CD14-positive monocyte (primary cell): ENCODE results near the gene CLBA1. TPM values are rescaled to one million over a fixed set of nuclear protein-coding genes. Genes with fewer than 3 reads are reported as not detected.

Experiments
- DNase-seq, 3 donors: peaks; one replicate each; pipeline ENCODE4 v3.0.0-alpha.2; 2011 to 2022
- H2AFZ ChIP-seq: 2 replicates; pipeline ENCODE4 v1.6.0; 2012; ENCODE audit warnings: mild to moderate bottlenecking, low read depth, low read length, inconsistent platforms; ENCODE audit not compliant: insufficient read depth, poor library complexity, severe bottlenecking
- H3K27ac ChIP-seq, 2 donors: 1 replicate in 1 of 2; 2 replicates in 1 of 2; pipeline ENCODE4 v1.5.1; 2012 to 2013; ENCODE audit warnings: low read length in 2 of 2, control low read depth in 1 of 2, inconsistent platforms in 1 of 2, low read depth in 1 of 2, mild to moderate bottlenecking in 1 of 2
- H3K27me3 ChIP-seq, 2 donors: one replicate each; pipeline versions ENCODE4 v1.6.0 to v1.6.1; 2011 to 2013; ENCODE audit warnings: low read length in 2 of 2; ENCODE audit not compliant: control insufficient read depth in 2 of 2, insufficient read depth in 2 of 2
- H3K36me3 ChIP-seq, 2 donors: replicated peaks in 1 of 2; 1 replicate in 1 of 2; 2 replicates in 1 of 2; pipeline versions ENCODE4 v1.5.1 to v1.6.1; 2012 to 2013; ENCODE audit warnings: low read length in 2 of 2, control low read depth in 1 of 2, inconsistent platforms in 1 of 2, mild to moderate bottlenecking in 1 of 2; ENCODE audit not compliant: insufficient read depth in 2 of 2, control insufficient read depth in 1 of 2
- H3K4me1 ChIP-seq, 2 donors: 1 replicate in 1 of 2; 2 replicates in 1 of 2; pipeline versions ENCODE4 v1.5.1 to v1.6.1; 2012 to 2013; ENCODE audit warnings: low read length in 2 of 2, control low read depth in 1 of 2, inconsistent platforms in 1 of 2, mild to moderate bottlenecking in 1 of 2, moderate library complexity in 1 of 2; ENCODE audit not compliant: insufficient read depth in 2 of 2, control insufficient read depth in 1 of 2
- H3K4me2 ChIP-seq: replicated peaks from 2 replicates; pipeline ENCODE3; 2012; ENCODE audit warnings: low read length, moderate library complexity, mild to moderate bottlenecking; ENCODE audit not compliant: poor library complexity, severe bottlenecking; ENCODE audit errors: extremely low read depth
- H3K4me3 ChIP-seq, 3 experiments: fragments of 200-600 bp in 1 of 3; sonication (generic) in 1 of 3; replicated peaks in 1 of 3; 1 replicate in 2 of 3; 2 replicates in 1 of 3; pipeline ENCODE4 v1.5.1; 2011 to 2013; ENCODE audit warnings: low read length in 3 of 3, mild to moderate bottlenecking in 3 of 3, control low read depth in 2 of 3, low read depth in 2 of 3, inconsistent platforms in 1 of 3, moderate library complexity in 1 of 3
- H3K79me2 ChIP-seq: 2 replicates; pipeline ENCODE4 v1.6.0; 2012; ENCODE audit warnings: mild to moderate bottlenecking, control low read depth, inconsistent platforms, low read length, moderate library complexity; ENCODE audit not compliant: insufficient read depth
- H3K9ac ChIP-seq: 2 replicates; pipeline ENCODE4 v1.6.0; 2017; ENCODE audit warnings: low read length, mild to moderate bottlenecking; ENCODE audit not compliant: insufficient read depth, poor library complexity, severe bottlenecking
- H3K9me3 ChIP-seq, 2 donors: replicated peaks in 1 of 2; 1 replicate in 1 of 2; 2 replicates in 1 of 2; pipeline versions ENCODE4 v1.5.1 to v1.6.1; 2012 to 2013; ENCODE audit warnings: low read length in 2 of 2, control low read depth in 1 of 2; ENCODE audit not compliant: control insufficient read depth in 1 of 2, insufficient read depth in 1 of 2
- H4K20me1 ChIP-seq: 2 replicates; pipeline ENCODE4 v1.6.0; 2012; ENCODE audit warnings: mild to moderate bottlenecking, low read length, control low read depth, moderate library complexity; ENCODE audit not compliant: insufficient read depth
- H3K27ac Mint-ChIP-seq, 7 donors: one replicate each; pipeline ENCODE4 v1.8.0; 2020; ENCODE audit warnings: mild to moderate bottlenecking in 7 of 7, mixed read lengths in 7 of 7, moderate library complexity in 6 of 7, inconsistent platforms in 2 of 7
- H3K27me3 Mint-ChIP-seq, 3 donors: one replicate each; pipeline ENCODE4 v1.8.0; 2021 to 2022; ENCODE audit warnings: low read depth in 3 of 3, mild to moderate bottlenecking in 3 of 3, mixed read lengths in 3 of 3, moderate library complexity in 3 of 3, inconsistent platforms in 1 of 3
- H3K36me3 Mint-ChIP-seq, 2 donors: one replicate each; pipeline ENCODE4 v1.8.0; 2020; ENCODE audit warnings: mixed read lengths in 2 of 2, inconsistent platforms in 1 of 2, mild to moderate bottlenecking in 1 of 2
- H3K4me1 Mint-ChIP-seq: one replicate; pipeline ENCODE4 v1.8.0; 2020; ENCODE audit warnings: mild to moderate bottlenecking, mixed read lengths
- H3K4me3 Mint-ChIP-seq, 2 donors: one replicate each; pipeline ENCODE4 v1.8.0; 2020; ENCODE audit warnings: mild to moderate bottlenecking in 2 of 2, mixed read lengths in 2 of 2, moderate library complexity in 1 of 2
- H3K9me3 Mint-ChIP-seq, 7 donors: one replicate each; pipeline ENCODE4 v1.8.0; 2020 to 2022; ENCODE audit warnings: mixed read lengths in 7 of 7, mild to moderate bottlenecking in 6 of 7, moderate library complexity in 6 of 7, inconsistent platforms in 2 of 7
- CTCF ChIP-seq: fragments of 200-600 bp; IDR thresholded peaks from one replicate; pipeline ENCODE4 v1.8.0; 2022; ENCODE audit warnings: antibody characterized with exemption, mild to moderate bottlenecking
- WGBS: methylation state at CpG from one replicate; pipeline ENCODE4 v1.1.5; 2013; ENCODE audit warnings: missing lambda C conversion rate; ENCODE audit not compliant: insufficient coverage; 5-methylcytosine and 5-hydroxymethylcytosine counted together
- intact Hi-C, 2 donors: fragments of 100-400 bp; cut with micrococcal nuclease; formaldehyde crosslinking; loops; one replicate each; pipeline versions ENCODE4 v1.15.0 to v1.15.1; 2023
- polyA plus RNA-seq, 3 donors: library from polyadenylated mRNA; depleted of rRNA in 1 of 3; unstranded in 2 of 3; stranded (reverse) in 1 of 3; fragments of 300-500 nt in 2 of 3; fragments of >200 nt in 1 of 3; fragmentation: Illumina TruSeq in 2 of 3; gene quantifications; 1 replicate in 2 of 3; 2 replicates in 1 of 3; pipeline ENCODE4 v1.2.3, GENCODE V29; 2012 to 2021

The CLBA1 gene
- polyA plus RNA-seq, 3 donors: 0.62 to 0.76 (median 0.63) TPM

GRCh38 chr14:104973385-104974145, 12.0 kb upstream of the CLBA1 start:
- DNase-seq: peak in 1 of 3 donors; percentile 3
- Histone ChIP-seq H3K4me3 (no peak overlapping the region), H3K4me2 (no peak overlapping the region), H4K20me1 (no peaks in the 10 kb centered on the region), H3K9ac (no peak overlapping the region), H2AFZ (no peak overlapping the region), H3K4me1 (peaks cover 5 to 20% of the 10 kb centered on the region in 2 donors), H3K9me3 (no peaks in the 10 kb centered on the region), H3K27me3 (peaks cover 4 to 22% of the 10 kb centered on the region in 2 donors), H3K27ac (no peak overlapping the region), H3K79me2 (no peaks in the 10 kb centered on the region), H3K36me3 (no peaks in the 10 kb centered on the region)
- Mint-ChIP-seq H3K36me3 (peaks cover 2 to 3% of the 10 kb centered on the region in 2 donors), H3K9me3 (peaks cover 0 to 10% (median 1%) of the 10 kb centered on the region in 7 donors), H3K4me3 (no peak overlapping the region), H3K27ac (no peak overlapping the region), H3K4me1 (peaks cover 12% of the 10 kb centered on the region), H3K27me3 (peaks cover 28 to 33% (median 30%) of the 10 kb centered on the region in 3 donors)
- WGBS: 89% methylated on average over 13 of the region's 23 CpGs
- intact Hi-C loops: loop anchor here in 1 of 2 donors (5.0 kb wide), 1 partner anchor 114 kb away; no protein-coding TSS in a partner anchor
- no peak for TF ChIP-seq CTCF

GRCh38 chr14:104974146-104974541, 11.4 kb upstream of the CLBA1 start:
- no peak overlapping the region for H3K27ac Mint-ChIP-seq

More at GRCh38 chr14:104974146-104974541, 11.4 kb upstream of the CLBA1 start:
- H3K36me3 ChIP-seq: no peaks in the 10 kb centered on the region
- H4K20me1 ChIP-seq: no peaks in the 10 kb centered on the region
- 89% methylated on average over 11 of the region's 13 CpGs for WGBS
- Mint-ChIP-seq H3K9me3 (peaks cover 0 to 10% (median 1%) of the 10 kb centered on the region in 7 donors), H3K36me3 (peaks cover 2 to 3% of the 10 kb centered on the region in 2 donors), H3K27me3 (peaks cover 31 to 33% (median 32%) of the 10 kb centered on the region in 3 donors), H3K4me1 (peaks cover 17% of the 10 kb centered on the region), H3K4me3 (no peak overlapping the region)
- no peak for DNase-seq
- H3K4me1 ChIP-seq: peaks cover 5 to 24% of the 10 kb centered on the region in 2 donors
- no peak overlapping the region for H2AFZ ChIP-seq
- no peaks in the 10 kb centered on the region for H3K79me2 ChIP-seq
- TF ChIP-seq CTCF: no peak
- H3K9ac ChIP-seq: no peak overlapping the region
- intact Hi-C loops: loop anchor here in 1 of 2 donors (5.0 kb wide), 1 partner anchor 113 kb away; no protein-coding TSS in a partner anchor
- no peak overlapping the region for H3K4me2 ChIP-seq
- no peaks in the 10 kb centered on the region for H3K9me3 ChIP-seq
- H3K27ac ChIP-seq: no peak overlapping the region
- no peak overlapping the region for H3K4me3 ChIP-seq
- H3K27me3 ChIP-seq: peaks cover 10 to 25% of the 10 kb centered on the region in 2 donors
